GM21367 (cell line): Measurements from ENCODE around the gene DEPP1.

Source experiments
- ATAC-seq: cut with Tn5 transposase; IDR thresholded peaks from one replicate; pipeline ENCODE4 v1.9.1; 2021; ENCODE audit not compliant: unreplicated experiment

Gene DEPP1

GRCh38 chr10:44955413-44956070 lies 23.1 kb downstream of the DEPP1 start:
- no peak for ATAC-seq

DNA sequence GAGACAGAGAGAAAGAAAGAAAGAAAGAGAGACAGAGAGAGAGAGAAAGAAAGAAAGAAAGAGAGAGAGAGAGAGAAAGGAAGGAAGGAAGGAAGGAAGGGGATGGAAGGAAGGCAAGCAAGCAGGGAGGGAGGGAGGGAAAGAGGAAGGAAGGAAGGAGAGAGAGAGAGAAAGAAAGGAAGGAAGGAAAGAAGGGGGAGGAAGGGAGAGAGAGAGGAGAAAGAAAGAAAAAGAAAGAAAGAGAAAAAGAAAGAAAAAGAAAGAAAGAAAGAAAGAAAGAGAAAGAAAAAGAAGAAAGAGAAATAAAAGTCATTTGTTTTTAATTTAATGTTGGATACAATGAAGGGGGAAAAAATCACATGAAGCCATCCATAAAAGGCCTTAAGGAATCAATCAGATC lies 23.6 kb downstream of the DEPP1 start:
- ATAC-seq, result no peak

DNA sequence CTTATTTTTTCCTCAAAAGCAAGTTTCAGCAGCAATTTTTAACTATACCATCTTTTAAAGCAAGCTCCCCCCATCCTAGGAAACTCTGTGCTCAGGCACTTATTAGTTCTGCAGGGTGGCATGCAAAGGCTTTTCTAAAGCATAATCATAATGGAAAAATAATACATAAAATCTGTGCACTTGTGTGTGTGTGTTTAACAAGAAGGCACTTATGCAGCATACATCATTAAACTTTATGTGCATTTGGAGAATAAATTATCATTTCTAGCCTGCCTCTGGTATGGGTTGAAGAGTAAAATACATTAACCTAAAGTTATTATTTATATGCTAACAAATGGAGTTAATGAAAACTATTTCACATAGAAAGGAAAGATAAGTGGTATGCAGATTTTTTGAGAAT lies 24.6 kb downstream of the DEPP1 start:
- ATAC-seq, result no peak

DNA sequence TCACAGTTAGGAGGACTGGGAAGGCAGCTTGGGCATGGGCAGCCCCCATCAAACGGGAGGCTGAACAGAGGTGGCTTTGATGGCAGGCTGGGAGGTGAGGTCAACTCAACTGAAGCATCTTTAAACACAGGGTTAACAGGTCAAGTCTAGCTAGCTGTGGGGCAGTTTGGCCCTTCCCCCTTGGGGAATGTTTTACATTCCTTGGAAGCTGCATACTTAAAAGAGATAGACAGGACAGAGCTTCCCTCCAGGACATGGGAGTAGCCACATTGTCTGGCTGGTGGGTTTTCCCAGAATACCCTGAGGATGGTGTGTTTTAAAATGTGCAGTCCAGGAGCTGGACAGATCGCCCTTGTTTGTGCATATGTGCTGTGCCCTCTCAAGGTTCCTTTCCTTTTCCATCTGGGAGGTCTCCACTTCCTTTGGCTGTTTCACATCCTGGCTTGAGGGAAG lies 25.8 kb downstream of the DEPP1 start:
- ATAC-seq, result no peak

- no peak for ATAC-seq
Observed at GRCh38 chr10:44951576-44952226, 26.9 kb downstream of the DEPP1 start.

GRCh38 chr10:44950326-44951225 lies 28.0 kb downstream of the DEPP1 start:
- no peak for ATAC-seq

GRCh38 chr10:44949915-44950314 lies 28.7 kb downstream of the DEPP1 start:
- ATAC-seq, result no peak

DNA sequence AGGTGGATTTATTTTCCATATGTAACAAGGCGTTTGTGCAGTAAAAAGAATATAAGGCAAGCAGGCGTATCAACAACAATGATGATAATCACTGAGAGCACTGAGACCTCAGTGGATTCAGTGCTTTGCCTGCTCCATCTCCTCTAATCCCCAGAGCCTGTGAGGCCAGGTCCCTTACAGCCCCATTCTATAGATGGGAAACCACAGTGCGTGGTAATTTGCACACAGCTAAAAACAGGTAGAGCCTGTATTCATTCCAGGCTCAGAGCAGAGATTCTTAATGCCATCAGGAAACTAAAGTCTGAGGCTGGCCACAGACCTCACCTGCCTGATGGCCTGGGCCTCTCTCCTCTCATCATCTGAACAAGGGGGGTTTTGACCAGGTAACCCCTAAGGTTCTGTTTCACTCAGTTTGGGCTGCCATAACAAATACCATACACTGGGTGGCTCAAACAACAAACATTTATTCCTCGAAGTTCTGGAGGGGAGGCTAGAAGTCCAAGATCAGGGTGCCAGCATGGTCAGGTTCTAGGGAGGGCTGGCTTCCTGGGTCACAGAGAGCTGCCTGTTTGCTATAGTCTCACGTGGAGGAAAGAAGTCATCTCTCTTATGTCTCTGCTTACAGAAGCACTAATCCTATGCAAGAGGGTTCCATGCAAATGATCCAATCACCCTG lies 29.3 kb downstream of the DEPP1 start:
- ATAC-seq, result no peak

GRCh38 chr10:44948642-44949041 lies 30.0 kb downstream of the DEPP1 start:
- ATAC-seq, result no peak

- ATAC-seq, result peak; percentile 55
Observed at GRCh38 chr10:44947371-44948152, 31.0 kb downstream of the DEPP1 start.

- ATAC-seq, result peak; percentile 59
Observed at GRCh38 chr10:44946205-44946604, 32.4 kb downstream of the DEPP1 start.

- ATAC-seq, result no peak
Observed at GRCh38 chr10:44944354-44944753, 34.3 kb downstream of the DEPP1 start.

DNA sequence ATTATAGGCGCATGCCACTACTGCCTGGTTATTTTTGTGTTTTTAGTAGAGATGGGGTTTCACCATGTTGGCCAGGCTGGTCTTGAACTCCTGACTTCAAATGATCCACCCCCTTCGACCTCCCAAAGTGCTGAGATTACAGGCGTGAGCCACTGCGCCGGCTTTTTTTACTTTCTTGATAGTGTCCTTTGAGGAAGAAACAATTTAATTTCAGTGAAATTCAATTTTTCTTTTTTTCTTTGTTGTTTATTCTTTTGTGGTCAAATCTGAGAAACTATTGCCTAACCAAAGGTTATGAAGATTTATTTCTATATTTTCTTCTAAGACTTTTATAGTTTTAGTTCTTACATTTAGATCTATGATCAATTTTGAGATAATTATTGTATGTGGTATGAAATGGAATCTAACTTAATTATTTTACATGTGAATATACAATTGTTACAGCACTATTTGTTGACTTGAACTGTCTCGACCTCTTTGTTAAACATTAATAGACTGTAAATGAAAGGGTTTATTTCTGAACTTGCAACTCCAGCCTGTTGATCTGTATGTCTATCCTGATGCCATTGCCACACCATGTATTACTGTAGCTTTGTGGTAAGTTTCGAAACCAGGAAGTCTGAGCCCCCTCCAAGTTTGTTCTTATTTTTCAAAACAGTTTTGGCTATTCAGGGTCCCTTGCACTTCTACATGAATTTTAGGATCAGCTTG lies 38.8 kb downstream of the DEPP1 start:
- ATAC-seq, result no peak

- no peak for ATAC-seq
Observed at GRCh38 chr10:44938956-44939355, 39.7 kb downstream of the DEPP1 start.

GRCh38 chr10:44937196-44938005 lies 41.2 kb downstream of the DEPP1 start:
- no peak for ATAC-seq

DNA sequence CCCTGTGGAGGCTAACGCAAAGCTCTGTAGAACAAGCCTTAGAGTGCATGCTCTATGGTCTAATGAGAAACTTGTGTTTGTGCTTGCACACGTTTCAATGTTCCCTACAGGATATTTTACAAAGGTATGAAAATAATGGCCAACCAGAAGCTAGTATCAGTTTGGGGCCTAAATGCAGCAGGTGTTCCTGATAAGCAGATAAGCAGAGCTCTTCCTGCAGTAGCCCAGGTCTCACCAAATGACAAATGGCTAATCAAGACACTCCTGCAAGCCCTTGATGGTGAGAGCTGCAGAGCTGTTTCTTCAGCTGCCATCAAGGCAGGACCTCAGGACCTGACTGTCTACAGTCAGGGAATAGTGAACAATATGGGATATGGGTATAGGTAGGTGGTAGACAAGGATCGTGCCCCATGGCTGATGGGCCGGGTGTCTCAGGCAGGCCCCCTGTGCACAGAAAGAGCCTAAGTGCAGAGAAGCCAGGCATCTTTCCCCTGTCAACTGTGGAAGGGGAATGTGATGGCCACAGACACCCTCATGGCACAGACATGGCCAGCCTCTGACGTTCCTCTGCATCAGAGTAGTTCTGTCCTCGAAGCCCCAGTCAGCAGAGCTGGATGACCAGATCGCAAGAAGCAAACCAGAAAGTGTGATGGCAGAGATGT lies 42.2 kb downstream of the DEPP1 start:
- ATAC-seq, result no peak

- ATAC-seq, result no peak
Observed at GRCh38 chr10:44935966-44936295, 42.7 kb downstream of the DEPP1 start.

GRCh38 chr10:44935201-44935965 lies 43.2 kb downstream of the DEPP1 start:
- no peak for ATAC-seq
